Skeletal muscle tissue (tissue), 4 donors: Measurements from ENCODE around the gene TMEM50A. TPM values are rescaled to one million over a fixed set of nuclear protein-coding genes. Genes with fewer than 3 reads are reported as not detected.
"Not testable (repeated sequence)": the region's sequence is repeated elsewhere in the genome, so short reads cannot be mapped to it uniquely, and the experiment has no call there.

ENCODE experiments used
- H3K27ac ChIP-seq: one replicate; pipeline ENCODE4 v1.7.0; 2013; ENCODE audit warnings: mild to moderate bottlenecking, low read depth, low read length, inconsistent platforms
- H3K27me3 ChIP-seq, 3 donors: one replicate each; pipeline ENCODE4 v1.7.0; 2013; ENCODE audit warnings: low read length in 3 of 3; ENCODE audit not compliant: control insufficient read depth in 3 of 3, insufficient read depth in 3 of 3
- H3K36me3 ChIP-seq, 3 donors: one replicate each; pipeline ENCODE4 v1.7.0; 2013; ENCODE audit warnings: low read length in 3 of 3; ENCODE audit not compliant: control insufficient read depth in 3 of 3, insufficient read depth in 3 of 3
- H3K4me1 ChIP-seq, 3 donors: one replicate each; pipeline ENCODE4 v1.7.0; 2013; ENCODE audit warnings: low read length in 3 of 3, mild to moderate bottlenecking in 3 of 3; ENCODE audit not compliant: control insufficient read depth in 3 of 3, insufficient read depth in 3 of 3
- H3K4me3 ChIP-seq, 3 donors: one replicate each; pipeline ENCODE4 v1.7.0; 2013; ENCODE audit warnings: low read length in 3 of 3
- H3K9ac ChIP-seq, 3 donors: one replicate each; pipeline ENCODE4 v1.7.0; 2013; ENCODE audit warnings: low read length in 3 of 3, mild to moderate bottlenecking in 3 of 3, moderate library complexity in 2 of 3, low read depth in 1 of 3
- H3K9me3 ChIP-seq, 3 donors: one replicate each; pipeline ENCODE4 v1.7.0; 2013; ENCODE audit warnings: low read length in 3 of 3; ENCODE audit not compliant: control insufficient read depth in 3 of 3
- total RNA-seq: library from RNA; depleted of rRNA; stranded (reverse); fragments of >200 nt; gene quantifications from one replicate; pipeline ENCODE4 v1.2.3, GENCODE V29; 2014
- donor health status: Osteomylitis.

The TMEM50A gene
- total RNA-seq, 1 donor from 2014 or later = 72.0 TPM

- not testable (repeated sequence) for H3K9ac ChIP-seq, H3K27ac ChIP-seq, H3K4me1 ChIP-seq, H3K27me3 ChIP-seq, H3K36me3 ChIP-seq, H3K9me3 ChIP-seq, H3K4me3 ChIP-seq
These were observed 29.0 kb upstream of the TMEM50A start for GRCh38 chr1:25309085-25309484.

- not testable (repeated sequence) for H3K36me3 ChIP-seq, H3K4me1 ChIP-seq, H3K27ac ChIP-seq, H3K4me3 ChIP-seq, H3K27me3 ChIP-seq, H3K9me3 ChIP-seq, H3K9ac ChIP-seq
These were observed 28.6 kb upstream of the TMEM50A start for GRCh38 chr1:25309486-25309885.

GRCh38 chr1:25312806-25313470, 25.2 kb upstream of the TMEM50A start:
- H3K27me3 ChIP-seq, H3K4me1 ChIP-seq, H3K4me3 ChIP-seq, H3K9ac ChIP-seq, H3K36me3 ChIP-seq, H3K27ac ChIP-seq, H3K9me3 ChIP-seq: not testable (repeated sequence)

GRCh38 chr1:25320314-25320938, 17.7 kb upstream of the TMEM50A start:
- H3K4me3 ChIP-seq, H3K4me1 ChIP-seq, H3K36me3 ChIP-seq, H3K27me3 ChIP-seq, H3K27ac ChIP-seq, H3K9me3 ChIP-seq: not testable (repeated sequence)
- H3K9ac ChIP-seq = peak overlapping the region in 1 of 3 donors; percentile 9

- H3K9ac ChIP-seq, H3K27ac ChIP-seq, H3K4me1 ChIP-seq, H3K9me3 ChIP-seq, H3K36me3 ChIP-seq, H3K27me3 ChIP-seq, H3K4me3 ChIP-seq: not testable (repeated sequence)
These were observed 16.0 kb upstream of the TMEM50A start for GRCh38 chr1:25322127-25322526.

GRCh38 chr1:25324407-25324806, 13.7 kb upstream of the TMEM50A start:
- H3K9me3 ChIP-seq, H3K27me3 ChIP-seq, H3K27ac ChIP-seq, H3K4me1 ChIP-seq, H3K36me3 ChIP-seq, H3K4me3 ChIP-seq, H3K9ac ChIP-seq: not testable (repeated sequence)

- H3K27me3 ChIP-seq, H3K27ac ChIP-seq, H3K4me1 ChIP-seq, H3K4me3 ChIP-seq, H3K9me3 ChIP-seq, H3K36me3 ChIP-seq, H3K9ac ChIP-seq: not testable (repeated sequence)
These were observed 10.0 kb upstream of the TMEM50A start for GRCh38 chr1:25327864-25328790.

GRCh38 chr1:25328791-25329185, 9.3 kb upstream of the TMEM50A start:
- not testable (repeated sequence) for H3K9ac ChIP-seq, H3K9me3 ChIP-seq, H3K4me1 ChIP-seq, H3K27me3 ChIP-seq, H3K36me3 ChIP-seq, H3K27ac ChIP-seq, H3K4me3 ChIP-seq

GRCh38 chr1:25329336-25329735, 8.8 kb upstream of the TMEM50A start:
- H3K27ac ChIP-seq, H3K9me3 ChIP-seq, H3K27me3 ChIP-seq, H3K36me3 ChIP-seq, H3K4me1 ChIP-seq, H3K9ac ChIP-seq, H3K4me3 ChIP-seq: not testable (repeated sequence)

GRCh38 chr1:25329950-25330349, 8.2 kb upstream of the TMEM50A start:
- H3K27ac ChIP-seq, H3K9ac ChIP-seq, H3K27me3 ChIP-seq, H3K4me1 ChIP-seq, H3K9me3 ChIP-seq, H3K36me3 ChIP-seq, H3K4me3 ChIP-seq: not testable (repeated sequence)
